B cell (primary cell): ENCODE results near the gene KATNIP. TPM values are rescaled to one million over a fixed set of nuclear protein-coding genes. Genes with fewer than 3 reads are reported as not detected.

Experiments
- ATAC-seq: fragments of 200-7000 bp; cut with Tn5 transposase; one replicate; pipeline ENCODE4 v1.10.0; 2021; ENCODE audit warnings: low read depth, mild to moderate bottlenecking, moderate number of reproducible peaks, moderate library complexity
- CTCF ChIA-PET: fragments of 350-600 bp; sonication (Branson Sonifier 250); formaldehyde crosslinking; loops from one replicate; lab custom pipeline; 2021; ENCODE audit warnings: antibody characterized with exemption, inconsistent platforms; lab: Charles Lee
- POLR2A ChIA-PET: fragments of 350-600 bp; sonication (Branson Sonifier 250); formaldehyde crosslinking; loops from one replicate; lab custom pipeline; 2021; ENCODE audit warnings: antibody characterized with exemption; lab: Charles Lee
- DNase-seq: peaks from one replicate; pipeline ENCODE4 v3.0.0; 2013
- H2AFZ ChIP-seq: 2 replicates; pipeline ENCODE4 v1.6.1; 2012; ENCODE audit warnings: mild to moderate bottlenecking, low read depth, low read length; ENCODE audit not compliant: insufficient read depth, poor library complexity, severe bottlenecking
- H3K27ac ChIP-seq, 2 donors: 1 replicate in 1 of 2; 2 replicates in 1 of 2; pipeline ENCODE4 v1.5.1; 2012 to 2013; ENCODE audit warnings: low read length in 2 of 2, mild to moderate bottlenecking in 2 of 2, moderate library complexity in 1 of 2
- H3K27me3 ChIP-seq, 4 experiments: fragments of 200-600 bp in 1 of 4; sonication (generic) in 1 of 4; replicated peaks in 1 of 4; 1 replicate in 2 of 4; 2 replicates in 2 of 4; pipeline versions ENCODE4 v1.6.1 to v1.7.0; 2013 to 2016; ENCODE audit warnings: low read length in 3 of 4, mild to moderate bottlenecking in 2 of 4, mixed read lengths in 1 of 4, moderate library complexity in 1 of 4; ENCODE audit not compliant: insufficient read depth in 4 of 4, control insufficient read depth in 3 of 4; ENCODE audit errors: control extremely low read depth in 1 of 4
- H3K36me3 ChIP-seq, 2 experiments: replicated peaks in 1 of 2; 1 replicate in 1 of 2; 2 replicates in 1 of 2; pipeline versions ENCODE4 v1.6.1 to v1.7.1; 2013; ENCODE audit warnings: low read length in 1 of 2; ENCODE audit not compliant: insufficient read depth in 2 of 2, control insufficient read depth in 1 of 2; ENCODE audit errors: control extremely low read depth in 1 of 2, extremely low read depth in 1 of 2
- H3K4me1 ChIP-seq, 2 donors: fragments of 200-600 bp in 1 of 2; sonication (generic) in 1 of 2; 1 replicate in 1 of 2; 2 replicates in 1 of 2; pipeline versions ENCODE4 v1.5.1 to v1.6.1; 2013 to 2017; ENCODE audit warnings: low read length in 2 of 2; ENCODE audit not compliant: control insufficient read depth in 2 of 2, insufficient read depth in 2 of 2
- H3K4me2 ChIP-seq: replicated peaks from 2 replicates; pipeline ENCODE3; 2012; ENCODE audit warnings: mild to moderate bottlenecking, low read depth, low read length; ENCODE audit not compliant: poor library complexity, severe bottlenecking
- H3K4me3 ChIP-seq, 5 experiments: fragments of 200-600 bp in 1 of 5; sonication (generic) in 1 of 5; 1 replicate in 3 of 5; 2 replicates in 2 of 5; pipeline versions ENCODE4 v1.5.1 to v1.7.0; 2011 to 2016; ENCODE audit warnings: low read length in 4 of 5, mild to moderate bottlenecking in 4 of 5, low read depth in 2 of 5, control low read depth in 1 of 5, moderate library complexity in 1 of 5; ENCODE audit not compliant: insufficient read depth in 1 of 5; ENCODE audit errors: control extremely low read depth in 1 of 5, extremely low read depth in 1 of 5
- H3K79me2 ChIP-seq: fragments of 200-600 bp; sonication (generic); one replicate; pipeline ENCODE4 v1.6.0; 2016; ENCODE audit warnings: low read length; ENCODE audit not compliant: control insufficient read depth, insufficient read depth
- H3K9ac ChIP-seq: fragments of 200-600 bp; sonication (generic); 2 replicates; pipeline ENCODE4 v1.6.1; 2017; ENCODE audit warnings: mild to moderate bottlenecking, low read length, moderate library complexity
- H3K9me3 ChIP-seq, 3 donors: one replicate each; pipeline versions ENCODE4 v1.6.1 to v1.7.1; 2013; ENCODE audit warnings: low read length in 2 of 3; ENCODE audit not compliant: control insufficient read depth in 2 of 3, insufficient read depth in 1 of 3; ENCODE audit errors: control extremely low read depth in 1 of 3
- H4K20me1 ChIP-seq: 2 replicates; pipeline ENCODE4 v1.6.0; 2012; ENCODE audit warnings: mild to moderate bottlenecking, low read length; ENCODE audit not compliant: insufficient read depth, control insufficient read depth, poor library complexity, severe bottlenecking
- H3K27ac Mint-ChIP-seq: one replicate; pipeline ENCODE4 v1.8.0; 2021; ENCODE audit warnings: mixed read lengths
- H3K27me3 Mint-ChIP-seq: one replicate; pipeline ENCODE4 v1.8.0; 2021; ENCODE audit warnings: mixed read lengths
- H3K4me1 Mint-ChIP-seq: one replicate; pipeline ENCODE4 v1.8.0; 2021; ENCODE audit warnings: mixed read lengths
- H3K4me3 Mint-ChIP-seq: one replicate; pipeline ENCODE4 v1.8.0; 2021; ENCODE audit warnings: mixed read lengths
- H3K9me3 Mint-ChIP-seq: one replicate; pipeline ENCODE4 v1.8.0; 2022; ENCODE audit warnings: mixed read lengths; ENCODE audit not compliant: insufficient read depth
- CTCF ChIP-seq: fragments of 200-600 bp; IDR thresholded peaks from one replicate; pipeline ENCODE4 v1.8.0; 2022; ENCODE audit warnings: antibody characterized with exemption, mild to moderate bottlenecking
- EZH2 ChIP-seq: IDR thresholded peaks from 2 replicates; pipeline ENCODE4 v1.6.1; 2012; ENCODE audit warnings: borderline replicate concordance, low read depth, mild to moderate bottlenecking, moderate library complexity, low read length; ENCODE audit not compliant: insufficient read depth, poor library complexity, severe bottlenecking
- WGBS: methylation state at CpG from one replicate; pipeline ENCODE4 v1.1.5; 2013; ENCODE audit warnings: missing lambda C conversion rate; ENCODE audit not compliant: insufficient coverage; 5-methylcytosine and 5-hydroxymethylcytosine counted together
- intact Hi-C: fragments of 100-400 bp; cut with micrococcal nuclease; formaldehyde crosslinking; loops from one replicate; pipeline ENCODE4 v1.10.0; 2022
- polyA plus RNA-seq: library from polyadenylated mRNA; depleted of rRNA; stranded (reverse); fragments of >200 nt; gene quantifications from 2 replicates; pipeline ENCODE4 v1.2.3, GENCODE V29; 2012
- total RNA-seq, 2 donors: library from RNA; stranded (reverse); fragments of 120-200 nt in 1 of 2; gene quantifications; 1 replicate in 1 of 2; 2 replicates in 1 of 2; pipeline versions ENCODE4 v1.2.3 to v1.2.4, GENCODE V29; 2013 to 2022

KATNIP gene
- total and polyA plus RNA-seq, 2 donors (not counting 1 experiment from before 2014, with no cell fraction given) = 21.2 to 49.9 TPM

- Histone ChIP-seq H3K4me3 (no peak overlapping the region), H4K20me1 (no peaks in the 10 kb centered on the region), H3K4me1 (no peaks in the 10 kb centered on the region), H3K4me2 (no peak overlapping the region), H3K9ac (no peak overlapping the region), H2AFZ (no peak overlapping the region), H3K27ac (no peak overlapping the region), H3K79me2 (no peaks in the 10 kb centered on the region), H3K27me3 (no peaks in the 10 kb centered on the region), H3K9me3 (peaks cover 0 to 9% (median 5%) of the 10 kb centered on the region in 3 donors), H3K36me3 (no peaks in the 10 kb centered on the region)
- ChIA-PET CTCF (no interaction called here), POLR2A (no interaction called here)
- 100% methylated on average over 3 of the region's 4 CpGs for WGBS
- H3K9me3 Mint-ChIP-seq = no peaks in the 10 kb centered on the region
- DNase-seq = no peak
- H3K27me3 Mint-ChIP-seq = no peaks in the 10 kb centered on the region
- intact Hi-C loops = no loop called here
- ATAC-seq = no peak
- TF ChIP-seq CTCF (no peak), EZH2 (no peak)
- no peak overlapping the region for H3K27ac Mint-ChIP-seq
- no peaks in the 10 kb centered on the region for H3K4me1 Mint-ChIP-seq
- no peak overlapping the region for H3K4me3 Mint-ChIP-seq
Observed at GRCh38 chr16:27591837-27592236, 41.9 kb downstream of the KATNIP start.

- DNase-seq (no peak), ATAC-seq (no peak)
- Mint-ChIP-seq H3K27ac (no peak overlapping the region), H3K9me3 (no peaks in the 10 kb centered on the region), H3K27me3 (no peaks in the 10 kb centered on the region), H3K4me3 (no peak overlapping the region), H3K4me1 (no peaks in the 10 kb centered on the region)
- H3K79me2 ChIP-seq = no peaks in the 10 kb centered on the region
- H4K20me1 ChIP-seq = no peaks in the 10 kb centered on the region
- no peak overlapping the region for H2AFZ ChIP-seq
- no peaks in the 10 kb centered on the region for H3K9me3 ChIP-seq
- H3K9ac ChIP-seq = no peak overlapping the region
- no peak overlapping the region for H3K4me3 ChIP-seq
- no peak overlapping the region for H3K4me2 ChIP-seq
- POLR2A ChIA-PET = no interaction called here
- CTCF ChIA-PET = no interaction called here
- 83% methylated on average over 3 of the region's 4 CpGs for WGBS
- no peaks in the 10 kb centered on the region for H3K27me3 ChIP-seq
- H3K36me3 ChIP-seq = peaks cover 0 to 2% of the 10 kb centered on the region in 2 experiments
- intact Hi-C loops = no loop called here
- H3K4me1 ChIP-seq = no peaks in the 10 kb centered on the region
- TF ChIP-seq EZH2 = no peak
- TF ChIP-seq CTCF = no peak
- H3K27ac ChIP-seq = no peak overlapping the region
Observed at GRCh38 chr16:27595475-27595874, 45.5 kb downstream of the KATNIP start.
